ENCODE results near the gene PPP1R17. TPM values are rescaled to one million over a fixed set of nuclear protein-coding genes. Genes with fewer than 3 reads are reported as not detected.

Gene PPP1R17
- total and polyA plus RNA-seq, 12 donors, result not detected

DNA sequence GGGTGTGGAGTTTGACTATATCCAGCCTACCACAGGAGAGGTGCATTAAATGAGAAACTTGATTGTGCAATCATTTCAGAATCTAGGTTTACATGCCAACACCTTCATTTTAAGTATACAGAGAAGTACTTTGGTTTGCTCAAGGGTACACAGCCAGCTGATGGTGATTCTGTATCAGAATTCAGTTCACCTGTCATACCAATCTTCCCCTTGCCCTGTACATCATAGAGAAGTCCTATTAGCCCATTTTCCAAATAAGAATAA, 35.0 kb upstream of the PPP1R17 start:
- ATAC-seq (no peak), DNase-seq (no peak)
- Histone ChIP-seq H3K4me1 (peaks cover 0 to 5% (median 0%) of the 10 kb centered on the region in 9 donors), H3K4me3 (no peak overlapping the region), H3K9me3 (no peaks in the 10 kb centered on the region), H3K36me3 (no peaks in the 10 kb centered on the region), H3K27me3 (no peaks in the 10 kb centered on the region), H3K27ac (no peak overlapping the region)
- TF ChIP-seq, protein P1, sequence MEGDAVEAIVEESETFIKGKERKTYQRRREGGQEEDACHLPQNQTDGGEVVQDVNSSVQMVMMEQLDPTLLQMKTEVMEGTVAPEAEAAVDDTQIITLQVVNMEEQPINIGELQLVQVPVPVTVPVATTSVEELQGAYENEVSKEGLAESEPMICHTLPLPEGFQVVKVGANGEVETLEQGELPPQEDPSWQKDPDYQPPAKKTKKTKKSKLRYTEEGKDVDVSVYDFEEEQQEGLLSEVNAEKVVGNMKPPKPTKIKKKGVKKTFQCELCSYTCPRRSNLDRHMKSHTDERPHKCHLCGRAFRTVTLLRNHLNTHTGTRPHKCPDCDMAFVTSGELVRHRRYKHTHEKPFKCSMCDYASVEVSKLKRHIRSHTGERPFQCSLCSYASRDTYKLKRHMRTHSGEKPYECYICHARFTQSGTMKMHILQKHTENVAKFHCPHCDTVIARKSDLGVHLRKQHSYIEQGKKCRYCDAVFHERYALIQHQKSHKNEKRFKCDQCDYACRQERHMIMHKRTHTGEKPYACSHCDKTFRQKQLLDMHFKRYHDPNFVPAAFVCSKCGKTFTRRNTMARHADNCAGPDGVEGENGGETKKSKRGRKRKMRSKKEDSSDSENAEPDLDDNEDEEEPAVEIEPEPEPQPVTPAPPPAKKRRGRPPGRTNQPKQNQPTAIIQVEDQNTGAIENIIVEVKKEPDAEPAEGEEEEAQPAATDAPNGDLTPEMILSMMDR (IDR thresholded peaks at IDR 0.05), result no peak
- intact Hi-C loops (cut with DNase I), result loop anchor here in 4 of 10 donors (5.0 to 10.0 kb wide), 3 partner anchors 80 to 553 kb away; no protein-coding TSS in a partner anchor

DNA sequence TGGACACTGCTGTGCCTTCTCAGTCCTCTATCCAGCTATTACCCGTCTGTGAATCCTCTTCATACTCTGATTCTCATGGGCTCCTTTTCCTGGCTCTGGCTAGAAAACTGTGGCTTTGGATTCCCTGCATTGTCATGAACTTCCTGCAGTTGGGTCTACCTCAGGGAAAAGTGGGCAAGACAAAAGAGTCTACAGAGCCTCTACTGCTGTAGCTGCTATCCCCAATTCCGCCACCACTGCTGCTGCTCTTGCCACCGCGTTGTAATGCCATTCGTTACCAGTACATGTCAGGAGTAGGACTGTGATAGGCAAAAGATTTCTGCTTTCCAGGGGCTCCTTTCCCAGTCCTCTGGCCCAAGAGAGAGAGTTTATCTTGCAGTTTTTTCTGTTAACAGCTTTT, 23.9 kb upstream of the PPP1R17 start:
- Histone ChIP-seq H3K4me3 (no peak overlapping the region), H3K36me3 (no peaks in the 10 kb centered on the region), H3K27ac (no peak overlapping the region), H3K27me3 (no peaks in the 10 kb centered on the region), H3K9me3 (no peaks in the 10 kb centered on the region), H3K4me1 (peaks cover 0 to 7% (median 0%) of the 10 kb centered on the region in 9 donors)
- no peak for ATAC-seq
- no peak for DNase-seq
- intact Hi-C loops (cut with DNase I), result loop anchor here in 1 of 10 donors (10.0 kb wide), 1 partner anchor 58 kb away; no protein-coding TSS in a partner anchor
- WGBS, 2 donors, result 64 to 73% methylated on average over 5 of the region's 5 CpGs
- TF ChIP-seq, protein P1 (IDR thresholded peaks at IDR 0.05), result no peak

DNA sequence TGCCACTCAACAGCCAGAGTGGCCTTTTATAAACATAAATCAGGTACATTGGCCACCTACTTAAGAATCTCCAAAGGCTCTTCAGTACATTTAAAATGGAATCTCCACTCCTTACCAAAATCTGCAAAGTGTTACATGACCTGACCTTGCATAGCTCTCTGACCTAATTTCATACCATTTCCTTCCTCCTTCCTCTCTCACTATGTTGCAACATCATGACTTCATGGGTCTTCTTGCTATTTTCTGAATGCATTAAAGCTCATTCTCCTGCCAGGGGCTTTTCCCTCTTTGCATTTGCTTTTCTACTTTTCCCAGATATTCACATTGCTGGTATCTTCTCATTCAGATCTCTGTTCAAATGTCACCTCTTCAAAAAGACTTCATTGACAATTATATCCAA, 22.1 kb upstream of the PPP1R17 start:
- H3K9me3 ChIP-seq, result no peaks in the 10 kb centered on the region
- H3K4me3 ChIP-seq, result no peak overlapping the region
- no peak overlapping the region for H3K27ac ChIP-seq
- no peaks in the 10 kb centered on the region for H3K27me3 ChIP-seq
- no peaks in the 10 kb centered on the region for H3K36me3 ChIP-seq
- TF ChIP-seq, protein P1 (IDR thresholded peaks at IDR 0.05), result no peak
- DNase-seq (no peak), ATAC-seq (peak in 1 of 8 donors; percentile 16)
- H3K4me1 ChIP-seq, result peaks cover 0 to 18% (median 0%) of the 10 kb centered on the region in 9 donors
- intact Hi-C loops (cut with DNase I), result loop anchor here in 1 of 10 donors (10.0 kb wide), 1 partner anchor 60 kb away; no protein-coding TSS in a partner anchor

DNA sequence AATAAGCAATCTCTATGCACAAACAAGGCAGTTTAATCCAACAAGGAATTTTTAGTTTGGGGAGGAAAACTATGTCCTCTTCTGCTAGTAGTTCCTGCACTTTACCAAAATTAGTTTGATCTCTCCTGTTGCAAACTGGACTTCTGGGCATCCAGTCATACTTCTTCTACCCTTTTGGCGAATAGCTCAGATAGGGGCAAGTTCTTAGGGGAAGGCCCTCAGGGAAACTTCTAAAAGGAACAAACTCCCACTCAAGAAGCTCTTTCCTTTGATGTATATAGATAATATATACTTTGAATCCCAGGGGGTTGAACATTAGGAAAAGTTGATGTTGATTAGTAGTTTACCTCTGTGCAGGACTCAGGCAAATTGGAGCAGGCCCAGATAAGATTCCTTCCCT, 21.5 kb upstream of the PPP1R17 start:
- Histone ChIP-seq H3K27me3 (peaks cover 0 to 1% (median 0%) of the 10 kb centered on the region in 7 donors), H3K4me1 (peaks cover 0 to 18% (median 0%) of the 10 kb centered on the region in 9 donors), H3K4me3 (no peak overlapping the region), H3K9me3 (peaks cover 0 to 2% (median 0%) of the 10 kb centered on the region in 11 donors), H3K27ac (no peak overlapping the region), H3K36me3 (no peaks in the 10 kb centered on the region)
- ATAC-seq (no peak), DNase-seq (no peak)
- intact Hi-C loops (cut with DNase I), result loop anchor here in 1 of 10 donors (10.0 kb wide), 1 partner anchor 61 kb away; no protein-coding TSS in a partner anchor
- 67 to 92% methylated on average over 1 of the region's 1 CpG for WGBS, 2 donors
- TF ChIP-seq, protein P1 (IDR thresholded peaks at IDR 0.05), result no peak
